KMS-11 (cell line): Measurements from ENCODE around the gene HOXC4.

ENCODE experiments used
- H2AFZ ChIP-seq: fragments of 200-600 bp; sonication (generic); 2 replicates; pipeline ENCODE4 v1.6.1; 2016; ENCODE audit warnings: antibody characterized with exemption, mixed run types, low read depth
- H3K27ac ChIP-seq: fragments of 200-600 bp; sonication (generic); 2 replicates; pipeline ENCODE4 v1.6.1; 2016; ENCODE audit warnings: mild to moderate bottlenecking, mixed run types
- H3K27me3 ChIP-seq: fragments of 200-600 bp; sonication (generic); 2 replicates; pipeline ENCODE4 v1.6.1; 2017; ENCODE audit warnings: mild to moderate bottlenecking, low read depth, mixed run types, moderate library complexity; ENCODE audit not compliant: insufficient read depth
- H3K36me3 ChIP-seq: fragments of 200-600 bp; sonication (generic); 2 replicates; pipeline ENCODE4 v1.6.1; 2017; ENCODE audit warnings: mild to moderate bottlenecking, mixed run types; ENCODE audit not compliant: insufficient read depth
- H3K4me1 ChIP-seq: fragments of 200-600 bp; sonication (generic); 2 replicates; pipeline ENCODE4 v1.6.1; 2016; ENCODE audit warnings: mild to moderate bottlenecking, low read depth, mixed run types; ENCODE audit not compliant: poor library complexity, severe bottlenecking
- H3K4me2 ChIP-seq: fragments of 200-600 bp; sonication (generic); 2 replicates; pipeline ENCODE4 v1.7.0; 2016; ENCODE audit warnings: mild to moderate bottlenecking, mixed run types
- H3K4me3 ChIP-seq: fragments of 200-600 bp; sonication (generic); IDR thresholded peaks from 2 replicates; pipeline ENCODE4 v1.6.1; 2017; ENCODE audit warnings: low read depth, low read length, mixed read lengths; ENCODE audit not compliant: insufficient read depth
- H3K79me2 ChIP-seq: fragments of 200-600 bp; sonication (generic); 2 replicates; pipeline ENCODE4 v1.6.1; 2016; ENCODE audit warnings: low read depth, mixed run types; ENCODE audit not compliant: insufficient read depth
- H3K9ac ChIP-seq: fragments of 200-600 bp; sonication (generic); 2 replicates; pipeline ENCODE4 v1.6.1; 2016; ENCODE audit warnings: mild to moderate bottlenecking, mixed run types
- H4K20me1 ChIP-seq: fragments of 200-600 bp; sonication (generic); 2 replicates; pipeline ENCODE4 v1.6.1; 2016; ENCODE audit warnings: mild to moderate bottlenecking, mixed run types; ENCODE audit not compliant: insufficient read depth
- TF ChIP-seq, protein P1 (sequence below): fragments of 200-600 bp; sonication (generic); conservative IDR thresholded peaks from 2 replicates; pipeline ENCODE4 v1.6.1; 2017; ENCODE audit warnings: low read depth, mild to moderate bottlenecking, antibody characterized with exemption, low read length, moderate library complexity, mixed read lengths

Gene HOXC4

DNA sequence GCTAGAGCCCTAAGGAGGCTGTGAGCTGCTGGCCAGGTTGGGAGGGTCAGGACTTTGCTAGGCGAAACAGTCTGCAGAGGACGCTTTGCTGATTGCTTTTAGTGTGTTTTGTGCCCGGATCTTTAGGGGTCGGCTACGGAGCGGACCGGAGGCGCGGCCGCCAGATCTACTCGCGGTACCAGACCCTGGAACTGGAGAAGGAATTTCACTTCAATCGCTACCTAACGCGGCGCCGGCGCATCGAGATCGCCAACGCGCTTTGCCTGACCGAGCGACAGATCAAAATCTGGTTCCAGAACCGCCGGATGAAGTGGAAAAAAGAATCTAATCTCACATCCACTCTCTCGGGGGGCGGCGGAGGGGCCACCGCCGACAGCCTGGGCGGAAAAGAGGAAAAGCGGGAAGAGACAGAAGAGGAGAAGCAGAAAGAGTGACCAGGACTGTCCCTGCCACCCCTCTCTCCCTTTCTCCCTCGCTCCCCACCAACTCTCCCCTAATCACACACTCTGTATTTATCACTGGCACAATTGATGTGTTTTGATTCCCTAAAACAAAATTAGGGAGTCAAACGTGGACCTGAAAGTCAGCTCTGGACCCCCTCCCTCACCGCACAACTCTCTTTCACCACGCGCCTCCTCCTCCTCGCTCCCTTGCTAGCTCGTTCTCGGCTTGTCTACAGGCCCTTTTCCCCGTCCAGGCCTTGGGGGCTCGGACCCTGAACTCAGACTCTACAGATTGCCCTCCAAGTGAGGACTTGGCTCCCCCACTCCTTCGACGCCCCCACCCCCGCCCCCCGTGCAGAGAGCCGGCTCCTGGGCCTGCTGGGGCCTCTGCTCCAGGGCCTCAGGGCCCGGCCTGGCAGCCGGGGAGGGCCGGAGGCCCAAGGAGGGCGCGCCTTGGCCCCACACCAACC lies 23.9 kb upstream of the HOXC4 start:
- Histone ChIP-seq H3K27ac (no peak overlapping the region), H3K4me3 (no peak overlapping the region), H3K36me3 (no peaks in the 10 kb centered on the region), H3K79me2 (no peaks in the 10 kb centered on the region), H3K4me2 (no peak overlapping the region), H2AFZ (no peak overlapping the region), H3K4me1 (no peaks in the 10 kb centered on the region), H3K9ac (no peak overlapping the region), H4K20me1 (no peaks in the 10 kb centered on the region), H3K27me3 (peaks cover 97% of the 10 kb centered on the region)
- TF ChIP-seq, protein P1, sequence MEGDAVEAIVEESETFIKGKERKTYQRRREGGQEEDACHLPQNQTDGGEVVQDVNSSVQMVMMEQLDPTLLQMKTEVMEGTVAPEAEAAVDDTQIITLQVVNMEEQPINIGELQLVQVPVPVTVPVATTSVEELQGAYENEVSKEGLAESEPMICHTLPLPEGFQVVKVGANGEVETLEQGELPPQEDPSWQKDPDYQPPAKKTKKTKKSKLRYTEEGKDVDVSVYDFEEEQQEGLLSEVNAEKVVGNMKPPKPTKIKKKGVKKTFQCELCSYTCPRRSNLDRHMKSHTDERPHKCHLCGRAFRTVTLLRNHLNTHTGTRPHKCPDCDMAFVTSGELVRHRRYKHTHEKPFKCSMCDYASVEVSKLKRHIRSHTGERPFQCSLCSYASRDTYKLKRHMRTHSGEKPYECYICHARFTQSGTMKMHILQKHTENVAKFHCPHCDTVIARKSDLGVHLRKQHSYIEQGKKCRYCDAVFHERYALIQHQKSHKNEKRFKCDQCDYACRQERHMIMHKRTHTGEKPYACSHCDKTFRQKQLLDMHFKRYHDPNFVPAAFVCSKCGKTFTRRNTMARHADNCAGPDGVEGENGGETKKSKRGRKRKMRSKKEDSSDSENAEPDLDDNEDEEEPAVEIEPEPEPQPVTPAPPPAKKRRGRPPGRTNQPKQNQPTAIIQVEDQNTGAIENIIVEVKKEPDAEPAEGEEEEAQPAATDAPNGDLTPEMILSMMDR, result no peak

DNA sequence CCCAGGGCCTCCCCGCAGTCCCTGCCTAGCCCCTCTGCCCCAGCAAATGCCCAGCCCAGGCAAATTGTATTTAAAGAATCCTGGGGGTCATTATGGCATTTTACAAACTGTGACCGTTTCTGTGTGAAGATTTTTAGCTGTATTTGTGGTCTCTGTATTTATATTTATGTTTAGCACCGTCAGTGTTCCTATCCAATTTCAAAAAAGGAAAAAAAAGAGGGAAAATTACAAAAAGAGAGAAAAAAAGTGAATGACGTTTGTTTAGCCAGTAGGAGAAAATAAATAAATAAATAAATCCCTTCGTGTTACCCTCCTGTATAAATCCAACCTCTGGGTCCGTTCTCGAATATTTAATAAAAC lies 23.2 kb upstream of the HOXC4 start:
- Histone ChIP-seq H3K4me3 (no peak overlapping the region), H3K9ac (no peak overlapping the region), H3K79me2 (no peaks in the 10 kb centered on the region), H3K27ac (no peak overlapping the region), H4K20me1 (no peaks in the 10 kb centered on the region), H3K27me3 (peaks cover 97% of the 10 kb centered on the region), H3K36me3 (no peaks in the 10 kb centered on the region), H3K4me2 (no peak overlapping the region), H2AFZ (no peak overlapping the region), H3K4me1 (no peaks in the 10 kb centered on the region)
- TF ChIP-seq, protein P1, result no peak

DNA sequence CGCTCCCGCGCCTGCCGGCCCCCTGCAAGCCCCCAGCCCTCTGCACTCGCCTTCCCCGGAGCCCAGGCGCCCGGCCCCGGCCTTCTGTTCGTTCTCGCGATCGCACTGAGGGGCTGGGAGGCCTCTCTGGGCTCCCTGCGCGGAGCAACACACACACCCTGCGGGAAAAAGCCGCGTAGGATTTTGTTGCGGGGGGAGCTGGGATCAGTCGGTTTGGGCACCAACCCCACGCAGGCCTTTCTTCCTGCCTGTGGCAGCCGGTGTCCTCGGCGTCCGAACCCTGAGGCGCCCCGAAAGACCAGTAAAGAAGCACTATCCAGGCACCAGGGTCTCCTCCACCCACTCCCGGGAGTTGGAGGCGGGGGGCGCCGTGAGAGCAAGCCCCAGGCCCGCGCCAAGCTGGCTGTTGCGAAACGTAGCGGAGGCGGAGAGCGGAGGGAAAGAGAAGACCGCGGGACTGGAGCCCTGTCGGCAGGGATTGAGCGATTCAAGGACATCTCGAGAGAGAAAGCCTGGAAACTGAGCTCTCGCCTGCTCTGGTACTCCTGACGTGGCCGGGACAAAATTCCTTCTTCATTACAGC lies 22.7 kb upstream of the HOXC4 start:
- Histone ChIP-seq H3K4me1 (no peaks in the 10 kb centered on the region), H3K4me2 (no peak overlapping the region), H3K27me3 (peaks cover 97% of the 10 kb centered on the region), H3K36me3 (no peaks in the 10 kb centered on the region), H3K79me2 (no peaks in the 10 kb centered on the region), H3K9ac (no peak overlapping the region), H3K4me3 (no peak overlapping the region), H3K27ac (no peak overlapping the region), H2AFZ (0 out of 2 replicates have a peak overlapping the region, but pooled peaks have one; percentile 2), H4K20me1 (no peaks in the 10 kb centered on the region)
- TF ChIP-seq, protein P1, result no peak

DNA sequence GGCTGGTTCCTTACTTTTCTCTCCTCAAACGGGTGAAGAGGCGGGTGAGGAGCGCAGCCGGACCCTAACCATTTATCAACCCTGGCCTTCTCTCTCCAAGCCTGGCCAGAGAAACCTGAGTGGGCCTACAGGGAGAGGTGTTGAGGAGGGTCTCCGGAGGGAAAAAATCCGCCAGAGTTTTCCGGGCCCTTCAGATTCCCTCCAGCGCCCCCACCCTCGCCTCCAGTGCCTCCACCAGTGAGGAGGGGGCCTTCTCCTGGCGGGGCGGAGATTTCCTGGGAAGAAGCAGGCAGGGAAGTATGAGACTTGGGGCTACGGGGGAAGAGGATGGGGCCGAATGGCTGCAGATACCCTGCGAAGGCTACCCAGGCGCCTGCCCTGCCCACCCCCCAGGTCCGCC lies 22.2 kb upstream of the HOXC4 start:
- Histone ChIP-seq H3K27ac (no peak overlapping the region), H2AFZ (no peak overlapping the region), H3K27me3 (peaks cover 97% of the 10 kb centered on the region), H3K4me1 (no peaks in the 10 kb centered on the region), H3K4me3 (no peak overlapping the region), H3K9ac (no peak overlapping the region), H3K79me2 (no peaks in the 10 kb centered on the region), H3K4me2 (no peak overlapping the region), H3K36me3 (no peaks in the 10 kb centered on the region), H4K20me1 (no peaks in the 10 kb centered on the region)
- TF ChIP-seq, protein P1, result no peak
